Measurements from ENCODE around the gene TTC9B. TPM values are rescaled to one million over a fixed set of nuclear protein-coding genes. Genes with fewer than 3 reads are reported as not detected.
"Not testable (repeated sequence)": the region's sequence is repeated elsewhere in the genome, so short reads cannot be mapped to it uniquely, and the experiment has no call there.

The TTC9B gene
- total and polyA plus RNA-seq, 2 of the 13 experiments (the other 11 are each of a cell fraction or from before 2014, with no cell fraction given), result not detected

GRCh38 chr19:40170303-40170989 lies 47.7 kb downstream of the TTC9B start:
- FAIRE-seq; CTCF ChIA-PET (ENCODE audit: low intra/inter-chr PET ratio, low total read pairs); H3K9me3 ChIP-seq (ENCODE audit: low read length); H3K27me3 ChIP-seq (ENCODE audit: control insufficient read depth in 1 of 2, insufficient read depth in 2 of 2, low read length in 2 of 2); H3K9ac ChIP-seq (ENCODE audit: insufficient read depth, low read depth, low read length); H3K4me1 ChIP-seq (ENCODE audit: insufficient read depth, low read length); in situ Hi-C loops (cut with HindIII; ENCODE audit: extremely low pct_ligation_motif_present, low pct_unique_long_range_greater_than_20kb); H3K79me2 ChIP-seq (ENCODE audit: insufficient read depth, low read length); H3K4me3 ChIP-seq (replicated peaks in 1 of 3; ENCODE audit: insufficient read depth in 1 of 3, low read depth in 2 of 3, low read length in 3 of 3); H4K20me1 ChIP-seq (ENCODE audit: insufficient read depth, low read length); POLR2A ChIA-PET; BruUV-seq (replicated peaks); H3K27ac ChIP-seq (ENCODE audit: extremely low read length, insufficient read depth, low read length); intact Hi-C loops (cut with micrococcal nuclease; ENCODE audit: unreplicated experiment); H3K36me3 ChIP-seq (replicated peaks in 1 of 2; ENCODE audit: control insufficient read depth in 1 of 2, insufficient read depth in 2 of 2, low read length in 2 of 2); DNase-seq (ENCODE audit: low spot score): not testable (repeated sequence)
- H3K4me2 ChIP-seq (ENCODE audit: low read depth, low read length), result peak overlapping the region; percentile 51
- peak overlapping the region; percentile 69 for H2AFZ ChIP-seq (ENCODE audit: low read length)
- 61% methylated on average over 8 of the region's 39 CpGs for WGBS (ENCODE audit: low lambda C conversion rate)
- ATAC-seq, result peak; percentile 52

- 61% methylated on average over 14 of the region's 30 CpGs for WGBS (ENCODE audit: low lambda C conversion rate)
- H3K79me2 ChIP-seq (ENCODE audit: insufficient read depth, low read length); H3K9ac ChIP-seq (ENCODE audit: insufficient read depth, low read depth, low read length); H3K4me3 ChIP-seq (replicated peaks in 1 of 3; ENCODE audit: insufficient read depth in 1 of 3, low read depth in 2 of 3, low read length in 3 of 3); H4K20me1 ChIP-seq (ENCODE audit: insufficient read depth, low read length); CTCF ChIA-PET (ENCODE audit: low intra/inter-chr PET ratio, low total read pairs); ATAC-seq; H3K27ac ChIP-seq (ENCODE audit: extremely low read length, insufficient read depth, low read length); H3K4me2 ChIP-seq (ENCODE audit: low read depth, low read length); in situ Hi-C loops (cut with HindIII; ENCODE audit: extremely low pct_ligation_motif_present, low pct_unique_long_range_greater_than_20kb); POLR2A ChIA-PET; H3K36me3 ChIP-seq (replicated peaks in 1 of 2; ENCODE audit: control insufficient read depth in 1 of 2, insufficient read depth in 2 of 2, low read length in 2 of 2); DNase-seq (ENCODE audit: low spot score); intact Hi-C loops (cut with micrococcal nuclease; ENCODE audit: unreplicated experiment); H2AFZ ChIP-seq (ENCODE audit: low read length); BruUV-seq (replicated peaks); H3K27me3 ChIP-seq (ENCODE audit: control insufficient read depth in 1 of 2, insufficient read depth in 2 of 2, low read length in 2 of 2); FAIRE-seq; H3K4me1 ChIP-seq (ENCODE audit: insufficient read depth, low read length); H3K9me3 ChIP-seq (ENCODE audit: low read length): not testable (repeated sequence)
- TF ChIP-seq NFYB (CRISPR knock-in tag; IDR thresholded peaks at IDR 0.05), result peak; percentile 71
- TF ChIP-seq NFYC (CRISPR knock-in tag; IDR thresholded peaks at IDR 0.05), result peak; percentile 68
Observed at GRCh38 chr19:40169482-40170302, 48.5 kb downstream of the TTC9B start.

Other genes with a start within 250 kb of the TTC9B start
- 160 and 194 TPM in 2 replicates for gene PSMC4, start 247.2 kb downstream of the TTC9B start, total RNA-seq (2016; rRNA removed; fragmentation: Illumina TruSeq; extraction: Trizol)
- gene PSMC4, start 247.2 kb downstream of the TTC9B start, polyA plus RNA-seq (2011; rRNA removed), result 49.9 and 62.6 TPM in 2 replicates
- 4.1 and 6.0 TPM in 2 replicates for gene ZNF546, start 221.3 kb downstream of the TTC9B start, total RNA-seq (2016; rRNA removed; fragmentation: Illumina TruSeq; extraction: Trizol)
- gene ZNF546, start 221.3 kb downstream of the TTC9B start, polyA plus RNA-seq (2011; rRNA removed), result 2.2 and 2.5 TPM in 2 replicates
- 21.9 and 25.0 TPM in 2 replicates for gene ZNF780B, start 162.2 kb downstream of the TTC9B start, total RNA-seq (2016; rRNA removed; fragmentation: Illumina TruSeq; extraction: Trizol)
- gene ZNF780B, start 162.2 kb downstream of the TTC9B start, polyA plus RNA-seq (2011; rRNA removed), result 6.5 and 6.6 TPM in 2 replicates
- 22.7 and 22.9 TPM in 2 replicates for gene ZNF780A, start 127.4 kb downstream of the TTC9B start, total RNA-seq (2016; rRNA removed; fragmentation: Illumina TruSeq; extraction: Trizol)
- 12.4 and 13.5 TPM in 2 replicates for gene ZNF780A, start 127.4 kb downstream of the TTC9B start, polyA plus RNA-seq (2011; rRNA removed)
- gene MAP3K10, start 27.0 kb downstream of the TTC9B start, total RNA-seq (2016; rRNA removed; fragmentation: Illumina TruSeq; extraction: Trizol), result 1.9 and 3.4 TPM in 2 replicates
- 5.0 and 6.7 TPM in 2 replicates for gene MAP3K10, start 27.0 kb downstream of the TTC9B start, polyA plus RNA-seq (2011; rRNA removed)
- 0.66 and 1.1 TPM in 2 replicates for gene CCNP, start 8.3 kb upstream of the TTC9B start, total RNA-seq (2016; rRNA removed; fragmentation: Illumina TruSeq; extraction: Trizol)
- 1.8 and 2.8 TPM in 2 replicates for gene CCNP, start 8.3 kb upstream of the TTC9B start, polyA plus RNA-seq (2011; rRNA removed)
- gene AKT2, start 67.0 kb upstream of the TTC9B start, total RNA-seq (2016; rRNA removed; fragmentation: Illumina TruSeq; extraction: Trizol), result 82.1 and 82.7 TPM in 2 replicates
- 173 and 182 TPM in 2 replicates for gene AKT2, start 67.0 kb upstream of the TTC9B start, polyA plus RNA-seq (2011; rRNA removed)
- 6.8 and 8.1 TPM in 2 replicates for gene C19orf47, start 130.0 kb upstream of the TTC9B start, total RNA-seq (2016; rRNA removed; fragmentation: Illumina TruSeq; extraction: Trizol)
- 10.6 and 11.1 TPM in 2 replicates for gene C19orf47, start 130.0 kb upstream of the TTC9B start, polyA plus RNA-seq (2011; rRNA removed)
- gene PLD3, start 130.3 kb upstream of the TTC9B start, total RNA-seq (2016; rRNA removed; fragmentation: Illumina TruSeq; extraction: Trizol), result 26.8 and 45.7 TPM in 2 replicates
- 164 and 203 TPM in 2 replicates for gene PLD3, start 130.3 kb upstream of the TTC9B start, polyA plus RNA-seq (2011; rRNA removed)
- not detected in 2 replicates for gene HIPK4, start 171.8 kb upstream of the TTC9B start, total RNA-seq (2016; rRNA removed; fragmentation: Illumina TruSeq; extraction: Trizol)
- 0.03 TPM in 1 of 2 replicates, not detected in the other for gene HIPK4, start 171.8 kb upstream of the TTC9B start, polyA plus RNA-seq (2011; rRNA removed)
- 0.46 and 0.66 TPM in 2 replicates for gene PRX, start 195.0 kb upstream of the TTC9B start, total RNA-seq (2016; rRNA removed; fragmentation: Illumina TruSeq; extraction: Trizol)
- gene PRX, start 195.0 kb upstream of the TTC9B start, polyA plus RNA-seq (2011; rRNA removed), result 0.66 and 0.99 TPM in 2 replicates
- gene SERTAD1, start 207.6 kb upstream of the TTC9B start, total RNA-seq (2016; rRNA removed; fragmentation: Illumina TruSeq; extraction: Trizol), result 4.3 and 4.7 TPM in 2 replicates
- 4.5 and 5.0 TPM in 2 replicates for gene SERTAD1, start 207.6 kb upstream of the TTC9B start, polyA plus RNA-seq (2011; rRNA removed)
- gene SERTAD3, start 226.0 kb upstream of the TTC9B start, total RNA-seq (2016; rRNA removed; fragmentation: Illumina TruSeq; extraction: Trizol), result 16.9 and 17.8 TPM in 2 replicates
- gene SERTAD3, start 226.0 kb upstream of the TTC9B start, polyA plus RNA-seq (2011; rRNA removed), result 9.5 and 9.6 TPM in 2 replicates
- gene BLVRB, start 247.4 kb upstream of the TTC9B start, total RNA-seq (2016; rRNA removed; fragmentation: Illumina TruSeq; extraction: Trizol), result 25.9 and 32.7 TPM in 2 replicates
- gene BLVRB, start 247.4 kb upstream of the TTC9B start, polyA plus RNA-seq (2011; rRNA removed), result 51.4 and 75.9 TPM in 2 replicates
- 0.11 TPM in 1 of 2 replicates, not detected in the other for gene SPTBN4, start 248.6 kb upstream of the TTC9B start, total RNA-seq (2016; rRNA removed; fragmentation: Illumina TruSeq; extraction: Trizol)
- gene SPTBN4, start 248.6 kb upstream of the TTC9B start, polyA plus RNA-seq (2011; rRNA removed), result 0.08 and 0.11 TPM in 2 replicates